ENCODE data around the gene AOC3. TPM values are rescaled to one million over a fixed set of nuclear protein-coding genes. Genes with fewer than 3 reads are reported as not detected.

The AOC3 gene
- total RNA-seq, 1 experiment from 2014 or later = 2.8 TPM

DNA sequence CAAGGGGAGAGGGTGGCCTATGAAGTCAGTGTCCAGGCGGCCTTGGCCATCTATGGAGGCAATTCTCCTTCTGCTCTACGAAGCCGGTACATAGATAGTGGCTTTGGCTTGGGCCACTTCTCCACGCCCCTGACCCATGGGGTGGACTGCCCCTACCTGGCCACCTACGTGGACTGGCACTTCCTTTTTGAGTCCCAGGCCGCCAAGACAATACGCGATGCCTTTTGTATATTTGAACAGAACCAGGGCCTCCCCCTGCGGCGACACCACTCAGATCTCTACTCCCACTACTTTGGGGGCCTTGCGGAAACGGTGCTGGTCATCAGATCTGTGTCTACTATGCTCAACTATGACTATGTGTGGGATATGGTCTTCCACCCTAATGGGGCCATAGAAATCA is 17.3 kb downstream of the AOC3 start:
- Histone ChIP-seq H3K18ac (ENCODE audit: insufficient read length, low read depth, low read length) (no peak overlapping the region), H3K27me3 (ENCODE audit: insufficient read depth, low read length) (no peaks in the 10 kb centered on the region), H3K9ac (ENCODE audit: extremely low read depth, insufficient read length, low read length) (no peak overlapping the region), H3K23ac (ENCODE audit: insufficient read length, low read depth, low read length) (no peak overlapping the region), H3K4me2 (ENCODE audit: insufficient read depth, insufficient read length, low read length) (no peak overlapping the region), H3K23me2 (ENCODE audit: insufficient read length, low read depth, low read length, poor library complexity, severe bottlenecking) (no peaks in the 10 kb centered on the region), H2BK20ac (ENCODE audit: low read depth, low read length, poor library complexity, severe bottlenecking) (no peak overlapping the region), H4K91ac (ENCODE audit: insufficient read length, low read depth, low read length) (no peak overlapping the region), H3K9me3 (ENCODE audit: control insufficient read depth, low read depth, low read length) (no peaks in the 10 kb centered on the region), H3K14ac (ENCODE audit: insufficient read depth, low read length) (no peak overlapping the region), H4K20me1 (ENCODE audit: control insufficient read depth, insufficient read depth, insufficient read length) (no peaks in the 10 kb centered on the region), H4K8ac (replicated peaks; ENCODE audit: insufficient read length, low read depth, low read length) (no peak overlapping the region), H2AFZ (ENCODE audit: low read length) (no peak overlapping the region), H2AK5ac (ENCODE audit: insufficient read length, low read length) (no peak overlapping the region), H3K79me1 (ENCODE audit: insufficient read depth, low read depth, low read length, poor library complexity, severe bottlenecking) (no peaks in the 10 kb centered on the region), H4K5ac (ENCODE audit: insufficient read length, low read depth, low read length) (no peak overlapping the region), H2BK5ac (ENCODE audit: insufficient read length, low read length) (no peak overlapping the region), H3T11ph (ENCODE audit: low read length) (no peak overlapping the region), H3K79me2 (ENCODE audit: insufficient read depth, low read length) (no peaks in the 10 kb centered on the region), H3K56ac (ENCODE audit: insufficient read length, low read depth, low read length) (no peak overlapping the region), H2BK120ac (ENCODE audit: low read depth, low read length, poor library complexity, severe bottlenecking) (no peak overlapping the region), H3K4ac (ENCODE audit: low read depth, low read length) (no peak overlapping the region), H2BK12ac (ENCODE audit: insufficient read length, low read depth, low read length) (no peak overlapping the region), H2BK15ac (ENCODE audit: low read depth, low read length) (no peak overlapping the region), H3K27ac (ENCODE audit: insufficient read length, low read depth, low read length) (no peak overlapping the region), H3K4me1 (ENCODE audit: insufficient read depth, low read length) (no peaks in the 10 kb centered on the region)
- no CpG with 5 or more reads among the region's 12 CpGs for WGBS (ENCODE audit: extremely low coverage, insufficient read length, low lambda C conversion rate)
- peaks cover 0 to 9% (median 7%) of the 10 kb centered on the region in 3 experiments; a peak in 6 of 7 replicates for H3K36me3 Mint-ChIP-seq (ENCODE audit: insufficient read depth in 1 of 3, low read depth in 3 of 3)
- H3K27ac Mint-ChIP-seq = no peak overlapping the region
- no peak overlapping the region for H3K4me3 Mint-ChIP-seq
- DNase-seq = no peak
- peaks cover 20 to 21% of the 10 kb centered on the region in 2 experiments for H3K9me3 Mint-ChIP-seq
- H3K27me3 Mint-ChIP-seq (ENCODE audit: low read depth) = peaks cover 11% of the 10 kb centered on the region
- H3K4me1 Mint-ChIP-seq = peaks cover 12 to 20% of the 10 kb centered on the region in 2 experiments
- TF ChIP-seq, protein P1, sequence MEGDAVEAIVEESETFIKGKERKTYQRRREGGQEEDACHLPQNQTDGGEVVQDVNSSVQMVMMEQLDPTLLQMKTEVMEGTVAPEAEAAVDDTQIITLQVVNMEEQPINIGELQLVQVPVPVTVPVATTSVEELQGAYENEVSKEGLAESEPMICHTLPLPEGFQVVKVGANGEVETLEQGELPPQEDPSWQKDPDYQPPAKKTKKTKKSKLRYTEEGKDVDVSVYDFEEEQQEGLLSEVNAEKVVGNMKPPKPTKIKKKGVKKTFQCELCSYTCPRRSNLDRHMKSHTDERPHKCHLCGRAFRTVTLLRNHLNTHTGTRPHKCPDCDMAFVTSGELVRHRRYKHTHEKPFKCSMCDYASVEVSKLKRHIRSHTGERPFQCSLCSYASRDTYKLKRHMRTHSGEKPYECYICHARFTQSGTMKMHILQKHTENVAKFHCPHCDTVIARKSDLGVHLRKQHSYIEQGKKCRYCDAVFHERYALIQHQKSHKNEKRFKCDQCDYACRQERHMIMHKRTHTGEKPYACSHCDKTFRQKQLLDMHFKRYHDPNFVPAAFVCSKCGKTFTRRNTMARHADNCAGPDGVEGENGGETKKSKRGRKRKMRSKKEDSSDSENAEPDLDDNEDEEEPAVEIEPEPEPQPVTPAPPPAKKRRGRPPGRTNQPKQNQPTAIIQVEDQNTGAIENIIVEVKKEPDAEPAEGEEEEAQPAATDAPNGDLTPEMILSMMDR (conservative IDR thresholded peaks at IDR 0.05) = no peak

Data from H9 (cell line).